OCI-LY7 (cell line): ENCODE results near the gene B3GAT3. TPM values are rescaled to one million over a fixed set of nuclear protein-coding genes. Genes with fewer than 3 reads are reported as not detected.

Experiments
- BruUV-seq: library from RNA; stranded (reverse); fragments of 400-500 nt; replicated peaks from 2 replicates; lab custom pipeline; 2021; lab: Mats Ljungman, UMichigan
- CTCF ChIA-PET: fragments of 300-600 bp; sonication (Branson Sonifier 250); formaldehyde crosslinking; loops from one replicate; lab custom pipeline; 2022; ENCODE audit warnings: antibody characterized with exemption; ENCODE audit not compliant: unreplicated experiment; lab: Charles Lee
- POLR2A ChIA-PET: fragments of 300-600 bp; sonication (Branson Sonifier 250); formaldehyde crosslinking; loops from one replicate; lab custom pipeline; 2022; ENCODE audit warnings: antibody characterized with exemption; lab: Charles Lee
- DNase-seq: peaks from one replicate; pipeline ENCODE4 v3.0.0-alpha.2; 2015; ENCODE audit warnings: low spot score
- H2AFZ ChIP-seq: fragments of 200-600 bp; sonication (generic), shearing (Covaris generic); 2 replicates; pipeline ENCODE4 v1.6.1; 2014; ENCODE audit warnings: mild to moderate bottlenecking, antibody characterized with exemption, low read length, moderate library complexity
- H3K27ac ChIP-seq: fragments of 200-600 bp; sonication (generic); 2 replicates; pipeline ENCODE4 v1.5.1; 2014; ENCODE audit warnings: mixed run types, low read depth, mild to moderate bottlenecking, moderate library complexity, low read length, inconsistent platforms; ENCODE audit not compliant: poor library complexity, severe bottlenecking
- H3K36me3 ChIP-seq: fragments of 200-600 bp; sonication (generic); 2 replicates; pipeline ENCODE4 v1.6.1; 2014; ENCODE audit warnings: mild to moderate bottlenecking, antibody characterized with exemption, low read length, moderate library complexity, mixed read lengths; ENCODE audit not compliant: insufficient read depth
- H3K4me1 ChIP-seq: fragments of 200-600 bp; sonication (generic); 2 replicates; pipeline ENCODE4 v1.5.1; 2014; ENCODE audit warnings: mild to moderate bottlenecking, low read length; ENCODE audit not compliant: insufficient read depth, poor library complexity, severe bottlenecking
- H3K4me2 ChIP-seq: fragments of 200-600 bp; sonication (generic); 2 replicates; pipeline ENCODE4 v1.6.1; 2014; ENCODE audit warnings: mild to moderate bottlenecking, low read length
- H3K4me3 ChIP-seq: fragments of 200-600 bp; sonication (generic); 2 replicates; pipeline ENCODE4 v1.5.1; 2014; ENCODE audit warnings: mild to moderate bottlenecking, low read depth, low read length; ENCODE audit not compliant: poor library complexity, severe bottlenecking
- H3K79me2 ChIP-seq: fragments of 200-600 bp; sonication (generic); 2 replicates; pipeline ENCODE4 v1.6.1; 2016; ENCODE audit warnings: low read depth, mild to moderate bottlenecking, low read length, moderate library complexity, mixed read lengths; ENCODE audit not compliant: insufficient read depth
- H3K9me2 ChIP-seq: fragments of 200-600 bp; sonication (generic); 2 replicates; pipeline ENCODE4 v1.6.1; 2016; ENCODE audit warnings: mild to moderate bottlenecking, low read length, mixed read lengths; ENCODE audit not compliant: insufficient read depth
- H3K9me3 ChIP-seq: fragments of 200-600 bp; sonication (generic); 2 replicates; pipeline ENCODE4 v1.6.1; 2014; ENCODE audit warnings: mild to moderate bottlenecking, mixed run types, low read length, mixed read lengths
- H4K20me1 ChIP-seq: fragments of 200-600 bp; sonication (generic); 2 replicates; pipeline ENCODE4 v1.6.1; 2014; ENCODE audit warnings: mild to moderate bottlenecking, antibody characterized with exemption, low read length, moderate library complexity, mixed read lengths; ENCODE audit not compliant: insufficient read depth
- EZH2phosphoT487 ChIP-seq: fragments of 200-600 bp; sonication (generic); IDR thresholded peaks from 2 replicates; pipeline ENCODE4 v1.6.1; 2018; ENCODE audit warnings: low read depth, borderline replicate concordance, mild to moderate bottlenecking, mixed run types, antibody characterized with exemption, low read length, moderate library complexity, mixed read lengths
- intact Hi-C: fragments of 100-400 bp; cut with micrococcal nuclease; formaldehyde crosslinking; loops from one replicate; pipeline ENCODE4 v1.10.0; 2022; ENCODE audit not compliant: unreplicated experiment
- total RNA-seq, 2 experiments: library from RNA; depleted of rRNA in 1 of 2; stranded (reverse); fragments of >200 nt in 1 of 2; shearing (Covaris generic) in 1 of 2; gene quantifications; 2 replicates each; pipeline ENCODE4 v1.2.3, GENCODE V29; 2014 to 2022
- TF ChIP-seq, protein P1 (sequence below): fragments of 200-600 bp; sonication (generic); conservative IDR thresholded peaks from 2 replicates; pipeline ENCODE4 v1.5.1; 2014; ENCODE audit warnings: mild to moderate bottlenecking, antibody characterized with exemption, low read length, moderate library complexity, mixed read lengths

B3GAT3 gene
- total RNA-seq, 2 experiments from 2014 or later, result 71.3 to 74.3 TPM

- Histone ChIP-seq H3K79me2 (peaks cover 69% of the 10 kb centered on the region), H3K36me3 (peaks cover 56% of the 10 kb centered on the region), H3K4me2 (peak overlapping the region; percentile 85), H3K9me2 (no peaks in the 10 kb centered on the region), H4K20me1 (peaks cover 6% of the 10 kb centered on the region; the same call in 1 of the 2 replicates), H3K4me1 (peaks cover 59% of the 10 kb centered on the region), H3K9me3 (no peaks in the 10 kb centered on the region), H3K27ac (peak overlapping the region; percentile 39), H2AFZ (no peak overlapping the region), H3K4me3 (peak overlapping the region; percentile 1)
- POLR2A ChIA-PET, result interaction anchor here (0.5 to 8.3 kb wide), 8 partner anchors 11 to 1343 kb away, joined by 3 to 159 read pairs (median 4); partner anchors contain the start of genes INTS5, MARK2, MTA2 and TUT1
- TF ChIP-seq EZH2phosphoT487, result no peak
- TF ChIP-seq, protein P1, sequence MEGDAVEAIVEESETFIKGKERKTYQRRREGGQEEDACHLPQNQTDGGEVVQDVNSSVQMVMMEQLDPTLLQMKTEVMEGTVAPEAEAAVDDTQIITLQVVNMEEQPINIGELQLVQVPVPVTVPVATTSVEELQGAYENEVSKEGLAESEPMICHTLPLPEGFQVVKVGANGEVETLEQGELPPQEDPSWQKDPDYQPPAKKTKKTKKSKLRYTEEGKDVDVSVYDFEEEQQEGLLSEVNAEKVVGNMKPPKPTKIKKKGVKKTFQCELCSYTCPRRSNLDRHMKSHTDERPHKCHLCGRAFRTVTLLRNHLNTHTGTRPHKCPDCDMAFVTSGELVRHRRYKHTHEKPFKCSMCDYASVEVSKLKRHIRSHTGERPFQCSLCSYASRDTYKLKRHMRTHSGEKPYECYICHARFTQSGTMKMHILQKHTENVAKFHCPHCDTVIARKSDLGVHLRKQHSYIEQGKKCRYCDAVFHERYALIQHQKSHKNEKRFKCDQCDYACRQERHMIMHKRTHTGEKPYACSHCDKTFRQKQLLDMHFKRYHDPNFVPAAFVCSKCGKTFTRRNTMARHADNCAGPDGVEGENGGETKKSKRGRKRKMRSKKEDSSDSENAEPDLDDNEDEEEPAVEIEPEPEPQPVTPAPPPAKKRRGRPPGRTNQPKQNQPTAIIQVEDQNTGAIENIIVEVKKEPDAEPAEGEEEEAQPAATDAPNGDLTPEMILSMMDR, result no peak
- CTCF ChIA-PET, result no interaction called here
- BruUV-seq, result no TSS peak
- DNase-seq, result no peak
- intact Hi-C loops, result loop anchor here (5.0 kb wide), 3 partner anchors 58 to 103 kb away; partner anchors contain the start of genes HNRNPUL2, TAF6L, TTC9C and TUT1
Measured at GRCh38 chr11:62669420-62670161, 47.8 kb upstream of the B3GAT3 start.

DNA sequence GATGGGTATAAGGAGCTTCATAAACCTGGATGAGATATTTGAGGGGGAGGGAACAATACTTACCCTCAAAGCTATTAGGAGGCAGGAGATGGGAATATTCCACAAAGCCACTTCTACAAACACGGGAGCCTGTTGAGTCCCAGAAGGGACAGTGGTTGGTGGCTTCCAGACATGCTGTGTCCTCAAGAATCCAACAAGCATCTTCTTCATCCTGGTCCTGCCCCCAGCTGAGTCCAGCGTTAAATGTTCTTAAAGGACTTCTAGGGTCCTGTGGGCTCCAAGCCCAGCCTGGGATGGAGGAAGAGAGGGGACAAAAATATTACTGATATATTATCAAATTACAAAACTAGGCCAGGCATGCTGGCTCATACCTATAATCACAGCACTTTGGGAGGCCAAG lies 45.7 kb upstream of the B3GAT3 start:
- ChIA-PET CTCF (no interaction called here), POLR2A (interaction anchor here (0.7 to 8.3 kb wide), 7 partner anchors 14 to 174 kb away, joined by 3 to 159 read pairs (median 4); partner anchors contain the start of genes INTS5, MTA2, TMEM179B and TUT1)
- Histone ChIP-seq H2AFZ (no peak overlapping the region), H3K9me2 (no peaks in the 10 kb centered on the region), H3K9me3 (no peaks in the 10 kb centered on the region), H3K36me3 (peaks cover 44% of the 10 kb centered on the region), H3K27ac (peak overlapping the region; percentile 94), H3K4me1 (peaks cover 52% of the 10 kb centered on the region), H3K4me2 (peak overlapping the region; percentile 89), H4K20me1 (peaks cover 6% of the 10 kb centered on the region; the same call in 1 of the 2 replicates), H3K79me2 (peaks cover 71% of the 10 kb centered on the region), H3K4me3 (peak overlapping the region; percentile 86)
- intact Hi-C loops, result loop anchor here (5.0 kb wide), 1 partner anchor 75 kb away; the partner anchor contains the start of gene TUT1
- DNase-seq, result peak; percentile 20
- no TSS peak for BruUV-seq
- TF ChIP-seq, protein P1, result no peak
